ENCODE measurements around the gene GREM1. TPM values are rescaled to one million over a fixed set of nuclear protein-coding genes. Genes with fewer than 3 reads are reported as not detected.

GREM1 gene
- total and polyA plus RNA-seq, 9 of the 15 experiments (the other 6 are each of a cell fraction or from before 2014, with no cell fraction given): 0.01 to 0.20 (median 0.06) TPM; not detected in 6

GRCh38 chr15:32674681-32675080 lies 43.1 kb upstream of the GREM1 start:
- Histone ChIP-seq H3K79me2 (ENCODE audit: control insufficient read depth, insufficient read depth, low read length) (no peaks in the 10 kb centered on the region), H3K4me3 (no peak overlapping the region), H2AFZ (ENCODE audit: low read depth, low read length) (no peak overlapping the region), H3K27me3 (ENCODE audit: control insufficient read depth in 2 of 2, insufficient read depth in 2 of 2, low read length in 2 of 2) (peaks cover 21 to 27% of the 10 kb centered on the region in 2 experiments; a peak in 4 of 5 replicates), H4K20me1 (replicated peaks; ENCODE audit: control insufficient read depth, insufficient read depth, low read length) (no peaks in the 10 kb centered on the region), H3K36me3 (ENCODE audit: control insufficient read depth, insufficient read depth, low read length) (no peaks in the 10 kb centered on the region), H3K4me1 (replicated peaks in 1 of 2; ENCODE audit: control insufficient read depth in 2 of 2, insufficient read depth in 2 of 2, low read length in 2 of 2) (peaks cover 0 to 3% of the 10 kb centered on the region in 2 experiments; a peak in 1 of 5 replicates), H3K9ac (ENCODE audit: insufficient read depth in 1 of 2, low read depth in 2 of 2, low read length in 2 of 2) (no peak overlapping the region), H3K4me2 (ENCODE audit: insufficient read depth, low read length) (no peak overlapping the region), H3K9me1 (ENCODE audit: control insufficient read depth, insufficient read depth, low read length) (no peaks in the 10 kb centered on the region), H3K9me3 (replicated peaks; ENCODE audit: control insufficient read depth, insufficient read depth, low read depth, low read length) (no peaks in the 10 kb centered on the region), H3K27ac (ENCODE audit: extremely low read depth, low read depth, low read length) (no peak overlapping the region)
- ChIA-PET POLR2A (interaction anchor here (0.8 kb wide), 1 partner anchor 9 kb away, joined by 4 read pairs; no protein-coding TSS in a partner anchor), CTCF (ENCODE audit: low intra/inter-chr PET ratio) (no interaction called here)
- no TSS peak for BruUV-seq (replicated peaks)
- 6% methylated on average over 2 of the region's 2 CpGs for WGBS (ENCODE audit: insufficient coverage, low coverage, missing lambda C conversion rate)
- DNase-seq (ENCODE audit: extremely low read depth in 1 of 4, low spot score in 3 of 4) (no peak), ATAC-seq (no peak), FAIRE-seq (no peak)
- intact Hi-C loops (cut with micrococcal nuclease): no loop called here
- in situ Hi-C loops (cut with MboI): no loop called here
- no peak for TF ChIP-seq SRSF3 (IDR thresholded peaks at IDR 0.05; ENCODE audit: insufficient read depth, low read length)
- TF ChIP-seq NFIX (CRISPR knock-in tag; IDR thresholded peaks at IDR 0.05; ENCODE audit: low read depth): no peak
- TF ChIP-seq ETV1 (tag; conservative IDR thresholded peaks at IDR 0.05; ENCODE audit: low read depth): no peak
- no peak for TF ChIP-seq BRF2 (IDR thresholded peaks at IDR 0.05; ENCODE audit: borderline replicate concordance, insufficient read depth, insufficient read length)
- TF ChIP-seq ZFP30 (CRISPR knock-in tag; IDR thresholded peaks at IDR 0.05; ENCODE audit: borderline replicate concordance): no peak
- no peak for TF ChIP-seq RNF219 (CRISPR knock-in tag; IDR thresholded peaks at IDR 0.05)
- no peak for TF ChIP-seq CSDE1 (IDR thresholded peaks at IDR 0.05)
- TF ChIP-seq ZNF318 (IDR thresholded peaks at IDR 0.05; ENCODE audit: borderline replicate concordance in 1 of 2, low read depth in 1 of 2): no peak
- no peak for TF ChIP-seq RBFOX2 (IDR thresholded peaks at IDR 0.05; ENCODE audit: low read depth, low read length)
- no peak for TF ChIP-seq MEF2A (IDR thresholded peaks at IDR 0.05; ENCODE audit: control insufficient read depth, low read depth, low read length)
- TF ChIP-seq NFIC (IDR thresholded peaks at IDR 0.05): no peak

Measured in K562 (cell line).